Stimulated activated CD8-positive, alpha-beta memory T cell treated with anti-CD3 and anti-CD28 coated beads, Interleukin-4, amount 100 ng/mL, for 24 hours (primary cell): ENCODE measurements around the gene PRELID2.
"Not testable (repeated sequence)": the region's sequence is repeated elsewhere in the genome, so short reads cannot be mapped to it uniquely, and the experiment has no call there.

Experiments
- DNase-seq: peaks from one replicate; pipeline ENCODE4 v3.0.0-alpha.2; 2020; ENCODE audit warnings: low read depth

PRELID2 gene

DNA sequence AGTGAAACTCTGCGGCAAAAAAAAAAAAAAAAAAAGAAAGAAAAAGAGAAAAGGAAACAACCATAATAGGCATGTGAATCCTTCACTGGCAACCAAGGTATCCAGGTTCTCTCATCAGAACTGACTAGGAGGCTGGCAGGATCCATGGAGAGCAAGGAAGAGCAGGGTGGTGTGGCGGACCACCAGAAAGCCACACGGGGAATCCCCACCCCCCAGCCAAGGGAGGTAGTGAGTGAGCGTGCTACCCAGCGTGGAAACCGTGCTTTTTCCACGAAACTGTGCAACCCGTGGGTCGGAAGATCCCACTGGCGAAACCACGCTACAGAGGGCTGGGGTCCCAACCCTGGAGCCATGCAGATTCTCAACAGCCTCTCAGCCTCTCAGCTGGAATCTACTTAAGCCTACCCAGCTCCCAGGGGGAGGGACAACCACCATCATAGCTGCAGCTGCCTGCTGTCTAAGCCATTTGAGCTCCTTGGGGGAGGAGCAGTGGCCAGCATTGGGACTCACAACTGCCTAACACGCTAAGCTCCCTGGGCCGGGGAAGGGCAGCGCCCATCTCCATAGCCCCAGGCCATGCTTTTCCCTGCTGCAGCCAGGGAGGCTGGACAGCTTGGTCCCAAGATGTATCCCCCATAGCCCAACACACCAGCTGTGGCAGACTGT lies 91.6 kb downstream of the PRELID2 start:
- no peak for DNase-seq

DNA sequence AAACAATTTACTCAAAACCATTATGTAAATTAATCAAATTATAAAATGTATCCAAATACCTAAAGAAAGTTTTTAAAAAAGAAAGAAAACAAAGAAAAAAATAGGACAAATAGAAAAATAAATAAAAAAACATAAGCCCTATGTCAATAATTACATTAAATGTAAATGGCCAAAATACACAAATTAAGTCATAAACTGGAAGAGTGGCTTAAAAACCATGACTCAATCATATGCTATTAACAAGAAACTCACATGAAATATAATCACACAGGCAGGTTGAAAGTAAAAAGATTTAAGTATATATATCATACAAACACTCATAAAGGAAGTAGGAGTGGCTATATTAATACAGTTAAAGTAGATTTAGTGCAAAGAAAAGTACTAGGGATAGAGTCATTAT lies 95.3 kb downstream of the PRELID2 start:
- DNase-seq, result no peak

DNA sequence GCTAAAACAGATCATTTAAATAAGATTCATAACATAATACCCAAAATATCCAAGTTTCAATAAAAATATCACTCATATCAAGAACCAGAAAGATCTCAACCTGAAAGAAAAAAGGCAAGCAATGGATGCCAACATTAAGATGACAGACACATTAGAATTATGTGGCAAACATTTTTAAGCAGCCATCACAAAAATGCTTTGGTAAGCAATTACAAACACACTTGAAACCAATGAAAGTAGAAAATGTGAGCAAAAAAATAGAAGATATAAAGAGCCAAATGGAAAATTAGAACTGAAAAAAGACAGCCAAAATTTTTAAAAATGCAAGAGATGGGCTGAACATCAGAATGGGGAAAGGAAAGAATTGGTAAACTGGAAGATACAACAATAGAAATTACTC lies 96.9 kb downstream of the PRELID2 start:
- DNase-seq, result no peak

DNA sequence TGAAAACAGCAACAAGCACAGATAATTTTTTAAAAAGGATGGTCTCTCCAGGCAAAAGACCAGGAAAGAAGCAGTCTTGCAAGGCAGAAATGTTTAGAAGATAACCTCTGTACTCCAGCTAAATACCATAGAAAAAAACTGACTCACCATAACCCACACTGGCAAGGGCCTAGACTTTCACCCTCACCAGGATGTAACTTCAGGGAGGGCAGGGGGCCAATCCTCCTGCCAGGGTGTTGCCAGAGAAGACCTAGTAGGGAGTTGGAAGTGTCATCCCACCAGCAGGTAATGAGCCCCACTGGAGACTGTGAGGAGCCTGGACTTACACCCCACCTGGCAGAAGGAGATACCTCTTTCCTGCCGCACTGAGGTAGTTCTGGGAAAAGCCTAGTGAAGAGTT lies 97.6 kb downstream of the PRELID2 start:
- no peak for DNase-seq

DNA sequence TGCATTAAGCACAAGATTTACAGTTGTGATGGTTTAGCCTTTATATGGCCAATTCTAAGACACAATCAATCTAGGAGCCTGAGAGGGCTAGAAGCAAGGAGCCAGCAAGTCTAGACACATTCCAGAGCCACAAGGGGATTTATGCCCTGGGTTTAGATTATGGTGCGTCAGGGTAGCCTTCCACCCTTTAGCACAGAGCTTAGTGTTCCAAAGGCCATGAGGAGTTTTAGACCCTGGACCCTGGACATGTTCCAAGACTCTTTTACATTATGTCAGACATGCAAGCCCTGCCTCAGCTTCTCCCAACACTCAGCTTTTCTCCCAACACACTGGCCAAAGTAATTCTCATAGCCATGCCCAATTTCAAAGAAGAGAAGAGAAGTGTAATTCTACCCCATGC lies 105.2 kb downstream of the PRELID2 start:
- DNase-seq, result not testable (repeated sequence)

DNA sequence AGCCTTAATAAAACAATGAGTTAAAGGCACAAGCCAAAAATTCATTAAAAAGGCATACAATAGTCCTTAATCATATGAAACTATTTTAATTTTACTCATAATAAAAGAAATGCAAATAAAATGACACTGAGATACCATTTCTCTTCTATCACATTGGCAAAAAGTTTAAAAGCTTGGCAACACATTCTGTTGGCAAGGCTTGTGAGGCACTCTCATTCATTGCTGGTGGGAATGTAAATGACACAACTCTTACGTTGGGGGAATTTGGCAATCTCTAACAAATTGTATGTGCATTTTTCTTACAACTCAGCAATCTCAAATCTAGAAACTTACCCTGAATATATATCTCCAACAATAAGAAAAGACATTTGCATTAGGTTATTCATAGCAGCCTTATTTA lies 111.6 kb downstream of the PRELID2 start:
- DNase-seq, result no peak

DNA sequence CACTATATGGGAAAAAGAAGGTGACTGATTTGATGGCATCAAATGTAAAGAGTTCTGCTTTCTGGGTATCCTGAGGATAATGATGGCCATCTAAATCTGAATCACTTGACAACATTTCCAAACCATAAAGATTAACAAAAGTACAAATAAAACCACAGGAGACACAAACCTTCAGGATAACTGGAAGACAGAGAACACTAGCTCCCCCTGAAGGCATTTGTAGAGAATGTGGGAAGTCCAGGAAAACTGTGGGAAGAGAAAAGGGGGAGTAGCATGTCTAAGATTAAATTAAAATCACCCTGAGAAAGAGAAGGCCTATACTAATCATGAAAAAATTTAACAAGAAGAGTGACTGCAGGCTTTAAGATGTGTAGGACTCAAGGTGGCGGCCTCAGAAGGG lies 116.2 kb downstream of the PRELID2 start:
- DNase-seq, result no peak

DNA sequence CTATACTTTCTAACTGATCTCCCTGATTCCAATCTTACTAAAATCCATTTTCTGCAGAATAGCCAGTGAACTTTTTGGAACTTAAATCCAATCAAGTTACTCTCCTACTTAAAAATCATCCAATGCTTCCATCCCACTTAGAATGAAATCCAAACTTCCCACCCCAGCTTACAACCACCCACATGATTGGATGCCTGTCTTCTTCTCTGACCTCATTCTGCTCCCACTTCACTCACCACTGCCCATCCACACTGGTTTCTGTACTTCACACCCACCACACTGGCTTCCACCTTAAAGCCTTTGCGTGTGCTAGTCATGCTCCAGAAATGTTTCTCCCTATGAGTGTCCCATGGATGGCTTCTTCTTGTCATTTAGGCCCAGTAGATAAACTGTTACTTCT lies 119.7 kb downstream of the PRELID2 start:
- DNase-seq, result no peak

DNA sequence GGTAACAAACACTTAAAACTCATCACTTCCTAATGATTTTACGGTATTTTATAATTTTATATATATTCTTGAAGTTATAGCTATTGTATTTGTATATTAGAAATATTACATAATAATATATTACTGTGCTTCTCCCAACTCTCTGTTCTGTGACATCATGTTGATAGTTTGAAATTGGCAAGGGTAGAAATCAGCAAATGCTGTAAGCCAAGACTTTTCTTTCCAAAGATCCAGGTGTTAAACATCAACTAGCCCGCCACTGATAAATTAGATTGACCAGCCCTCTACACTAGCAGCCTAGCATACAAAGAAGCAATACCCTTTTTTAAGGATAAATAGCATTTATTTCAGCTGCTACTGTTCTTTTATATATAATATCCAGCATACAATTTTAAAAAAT lies 122.9 kb downstream of the PRELID2 start:
- no peak for DNase-seq

DNA sequence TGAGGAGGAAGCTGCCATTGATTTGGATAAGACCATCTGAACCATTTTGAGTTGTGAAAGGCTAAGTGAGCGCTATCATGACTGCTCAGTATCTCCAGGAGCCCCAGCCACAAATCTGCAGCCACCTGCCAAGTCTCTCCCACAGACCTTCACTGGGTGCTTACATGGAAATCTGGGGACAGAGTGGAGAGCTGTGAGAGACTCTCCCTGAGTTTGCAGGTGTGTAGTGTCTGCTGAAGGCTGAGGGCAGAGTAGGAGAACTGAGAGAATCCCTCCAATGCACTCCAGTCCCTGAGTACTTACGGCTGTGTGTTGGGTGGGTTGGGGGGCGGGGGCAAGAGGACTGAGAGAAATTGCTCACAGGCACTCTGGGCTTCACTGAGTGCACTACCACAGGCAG lies 123.7 kb downstream of the PRELID2 start:
- no peak for DNase-seq
